Liver (tissue), 9 donors: ENCODE measurements around the gene PDK1. TPM values are rescaled to one million over a fixed set of nuclear protein-coding genes. Genes with fewer than 3 reads are reported as not detected.

Source experiments
- DNase-seq: peaks from one replicate; pipeline ENCODE4 v3.0.0-alpha.2; 2017; ENCODE audit warnings: low spot score
- H3K27ac ChIP-seq, 2 donors: one replicate each; pipeline ENCODE4 v1.7.0; 2013; ENCODE audit warnings: inconsistent platforms in 2 of 2, low read length in 2 of 2, control low read depth in 1 of 2, low read depth in 1 of 2, mild to moderate bottlenecking in 1 of 2
- H3K27me3 ChIP-seq, 4 donors: one replicate each; pipeline versions ENCODE4 v1.6.1 to v1.7.0; 2013; ENCODE audit warnings: low read length in 3 of 4, inconsistent platforms in 1 of 4, mild to moderate bottlenecking in 1 of 4, moderate library complexity in 1 of 4; ENCODE audit not compliant: control insufficient read depth in 4 of 4, insufficient read depth in 4 of 4
- H3K36me3 ChIP-seq, 4 donors: one replicate each; pipeline versions ENCODE4 v1.6.1 to v1.7.0; 2013; ENCODE audit warnings: low read length in 3 of 4, mild to moderate bottlenecking in 3 of 4, low read depth in 1 of 4, moderate library complexity in 1 of 4; ENCODE audit not compliant: control insufficient read depth in 4 of 4, insufficient read depth in 3 of 4
- H3K4me1 ChIP-seq, 4 donors: one replicate each; pipeline versions ENCODE4 v1.6.1 to v1.7.0; 2013; ENCODE audit warnings: low read length in 3 of 4, mild to moderate bottlenecking in 3 of 4, moderate library complexity in 1 of 4; ENCODE audit not compliant: control insufficient read depth in 4 of 4, insufficient read depth in 4 of 4
- H3K4me3 ChIP-seq, 3 donors: one replicate each; pipeline versions ENCODE4 v1.6.1 to v1.7.0; 2013; ENCODE audit warnings: low read length in 3 of 3, control low read depth in 1 of 3, low read depth in 1 of 3, mild to moderate bottlenecking in 1 of 3
- H3K9ac ChIP-seq, 2 donors: one replicate each; pipeline ENCODE4 v1.7.0; 2013; ENCODE audit warnings: low read length in 2 of 2, mild to moderate bottlenecking in 2 of 2, moderate library complexity in 2 of 2, control low read depth in 1 of 2, low read depth in 1 of 2
- H3K9me3 ChIP-seq, 4 donors: one replicate each; pipeline versions ENCODE4 v1.6.1 to v1.7.0; 2013; ENCODE audit warnings: low read length in 3 of 4; ENCODE audit not compliant: control insufficient read depth in 4 of 4
- FOXA1 ChIP-seq: IDR thresholded peaks from 2 replicates; pipeline ENCODE4 v1.6.1; 2016; ENCODE audit warnings: antibody characterized with exemption
- FOXA2 ChIP-seq: IDR thresholded peaks from 2 replicates; pipeline ENCODE4 v1.6.1; 2016; ENCODE audit warnings: antibody characterized with exemption
- GABPA ChIP-seq, 2 donors: IDR thresholded peaks in 1 of 2; conservative IDR thresholded peaks in 1 of 2; 2 replicates each; pipeline ENCODE4 v1.6.1; 2016; ENCODE audit warnings: antibody characterized with exemption in 2 of 2, mild to moderate bottlenecking in 1 of 2, moderate library complexity in 1 of 2
- HNF4A ChIP-seq, 2 donors: conservative IDR thresholded peaks; 2 replicates each; pipeline ENCODE4 v1.6.1; 2016; ENCODE audit warnings: antibody characterized with exemption in 2 of 2, mild to moderate bottlenecking in 2 of 2
- HNF4G ChIP-seq: IDR thresholded peaks from 2 replicates; pipeline ENCODE4 v1.6.1; 2016; ENCODE audit warnings: antibody characterized with exemption
- JUND ChIP-seq, 2 donors: IDR thresholded peaks; 2 replicates each; pipeline ENCODE4 v1.6.1; 2016; ENCODE audit warnings: antibody characterized with exemption in 2 of 2
- NR2F2 ChIP-seq: IDR thresholded peaks from 2 replicates; pipeline ENCODE4 v1.6.1; 2016; ENCODE audit warnings: antibody characterized with exemption
- SP1 ChIP-seq: IDR thresholded peaks from 2 replicates; pipeline ENCODE4 v1.6.1; 2018; ENCODE audit warnings: antibody characterized with exemption, mild to moderate bottlenecking
- TAF1 ChIP-seq: conservative IDR thresholded peaks from 2 replicates; pipeline ENCODE4 v1.6.1; 2016; ENCODE audit warnings: antibody characterized with exemption, mild to moderate bottlenecking
- YY1 ChIP-seq: IDR thresholded peaks from 2 replicates; pipeline ENCODE4 v1.6.1; 2016; ENCODE audit warnings: antibody characterized with exemption, mild to moderate bottlenecking
- WGBS: extraction: QIAGEN DNeasy Blood & Tissue Kit; methylation state at CpG from one replicate; pipeline ENCODE4 v1.1.7; 2013; 5-methylcytosine and 5-hydroxymethylcytosine counted together
- polyA plus RNA-seq, 2 donors: library from polyadenylated mRNA; stranded (reverse) in 1 of 2; unstranded in 1 of 2; fragments of 200-250 nt in 1 of 2; fragments of >200 nt in 1 of 2; fragmentation: Nextera tagmentation in 1 of 2; extraction: Ambion mirVana in 1 of 2; gene quantifications; one replicate each; pipeline versions ENCODE4 v1.2.1 to v1.2.3, GENCODE V29; 2013 to 2015
- total RNA-seq, 2 donors: library from RNA; depleted of rRNA; stranded (reverse); fragments of >200 nt; gene quantifications; one replicate each; pipeline ENCODE4 v1.2.3, GENCODE V29; 2014
- TF ChIP-seq, protein P1 (sequence below): fragments of 150-350 bp; IDR thresholded peaks from 2 replicates; pipeline ENCODE4 v1.5.1; 2017; ENCODE audit warnings: improper control_type of control experiment, low read depth, low read length; ENCODE audit not compliant: missing input control
- TF ChIP-seq, protein P2 (sequence below): IDR thresholded peaks from 2 replicates; pipeline ENCODE4 v1.6.1; 2016; ENCODE audit warnings: antibody characterized with exemption, mild to moderate bottlenecking
- TF ChIP-seq, protein P3 (sequence below): IDR thresholded peaks from 2 replicates; pipeline ENCODE4 v1.6.1; 2016; ENCODE audit warnings: antibody characterized with exemption
- TF ChIP-seq, protein P4 (sequence below): IDR thresholded peaks from 2 replicates; pipeline ENCODE4 v1.6.1; 2016; ENCODE audit warnings: antibody characterized with exemption
- donor health status: healthy.
- donor health status: healthy.
- donor health status: healthy.
- donor health status: healthy.
- donor health status: healthy.

Gene PDK1
- total and polyA plus RNA-seq, 4 donors = 4.7 to 10.9 (median 7.8) TPM

DNA sequence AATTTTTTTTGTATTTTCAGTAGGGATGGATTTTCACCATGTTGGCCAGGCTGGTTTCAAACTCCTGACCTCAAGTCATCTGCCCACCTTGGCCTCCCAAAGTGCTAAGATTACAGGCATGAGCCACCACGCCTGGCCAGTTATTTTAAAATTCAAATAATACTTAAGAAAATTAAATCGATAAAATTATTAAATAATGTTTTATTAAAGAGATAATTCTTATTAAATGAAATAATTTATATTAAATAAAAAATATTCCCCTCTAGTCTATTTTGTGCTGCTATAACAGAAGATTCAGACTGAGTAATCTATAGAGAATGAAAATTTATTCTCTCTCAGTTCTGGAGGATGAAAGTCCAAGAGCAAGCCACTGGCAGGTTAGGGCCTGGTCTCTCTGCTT, 61.2 kb downstream of the PDK1 start:
- DNase-seq = no peak
- H3K27ac ChIP-seq = no peak overlapping the region

DNA sequence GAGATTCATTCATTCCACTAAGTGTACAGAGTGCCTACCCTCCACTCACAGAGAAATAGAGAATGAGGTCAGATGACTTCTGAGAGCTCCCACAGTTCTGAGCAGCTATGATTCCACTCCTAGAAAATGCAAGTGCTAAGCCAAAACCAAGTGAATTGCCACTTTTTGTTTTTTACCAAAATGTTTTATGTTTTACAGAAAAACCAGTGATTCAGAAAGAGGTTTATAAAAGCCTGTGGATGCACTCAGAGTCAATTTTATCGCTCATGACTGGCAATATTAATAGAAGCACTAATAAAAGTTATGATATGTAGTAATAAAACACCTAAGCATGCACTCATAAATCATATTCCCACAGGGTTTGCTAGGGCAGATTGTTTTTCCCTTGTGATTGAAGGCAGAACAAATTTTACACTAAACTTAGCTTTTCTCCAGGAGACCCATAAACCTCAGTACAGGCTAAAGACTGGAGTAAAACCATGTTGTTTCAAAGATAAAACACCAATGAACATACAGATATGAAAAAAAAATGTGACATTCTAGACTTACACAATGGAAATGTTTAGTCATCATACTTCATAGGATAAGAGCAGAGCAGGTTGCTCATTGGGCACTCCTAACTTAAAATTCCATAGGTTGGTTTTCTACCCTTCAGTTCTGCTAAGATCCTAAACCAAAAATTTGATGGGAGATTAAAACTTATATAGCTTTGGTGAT, 67.5 kb downstream of the PDK1 start:
- H3K4me1 ChIP-seq = no peaks in the 10 kb centered on the region
- DNase-seq = no peak
- peaks cover 0 to 3% (median 0%) of the 10 kb centered on the region in 4 donors for H3K9me3 ChIP-seq
- WGBS = 94% methylated on average over 1 of the region's 1 CpG
- no peaks in the 10 kb centered on the region for H3K27me3 ChIP-seq
- no peak overlapping the region for H3K9ac ChIP-seq
- H3K4me3 ChIP-seq = no peak overlapping the region
- H3K36me3 ChIP-seq = no peaks in the 10 kb centered on the region
- TF ChIP-seq, protein P1, sequence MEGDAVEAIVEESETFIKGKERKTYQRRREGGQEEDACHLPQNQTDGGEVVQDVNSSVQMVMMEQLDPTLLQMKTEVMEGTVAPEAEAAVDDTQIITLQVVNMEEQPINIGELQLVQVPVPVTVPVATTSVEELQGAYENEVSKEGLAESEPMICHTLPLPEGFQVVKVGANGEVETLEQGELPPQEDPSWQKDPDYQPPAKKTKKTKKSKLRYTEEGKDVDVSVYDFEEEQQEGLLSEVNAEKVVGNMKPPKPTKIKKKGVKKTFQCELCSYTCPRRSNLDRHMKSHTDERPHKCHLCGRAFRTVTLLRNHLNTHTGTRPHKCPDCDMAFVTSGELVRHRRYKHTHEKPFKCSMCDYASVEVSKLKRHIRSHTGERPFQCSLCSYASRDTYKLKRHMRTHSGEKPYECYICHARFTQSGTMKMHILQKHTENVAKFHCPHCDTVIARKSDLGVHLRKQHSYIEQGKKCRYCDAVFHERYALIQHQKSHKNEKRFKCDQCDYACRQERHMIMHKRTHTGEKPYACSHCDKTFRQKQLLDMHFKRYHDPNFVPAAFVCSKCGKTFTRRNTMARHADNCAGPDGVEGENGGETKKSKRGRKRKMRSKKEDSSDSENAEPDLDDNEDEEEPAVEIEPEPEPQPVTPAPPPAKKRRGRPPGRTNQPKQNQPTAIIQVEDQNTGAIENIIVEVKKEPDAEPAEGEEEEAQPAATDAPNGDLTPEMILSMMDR = no peak
- TF ChIP-seq JUND (IDR thresholded peaks at IDR 0.05) (no peak), YY1 (no peak), FOXA2 (no peak), TAF1 (no peak), NR2F2 (no peak), HNF4G (no peak), FOXA1 (no peak), GABPA (IDR thresholded peaks at IDR 0.05 in 1 of 2, conservative IDR thresholded peaks at IDR 0.05 in 1 of 2) (no peak), HNF4A (conservative IDR thresholded peaks at IDR 0.05) (no peak)
- TF ChIP-seq, protein P2, sequence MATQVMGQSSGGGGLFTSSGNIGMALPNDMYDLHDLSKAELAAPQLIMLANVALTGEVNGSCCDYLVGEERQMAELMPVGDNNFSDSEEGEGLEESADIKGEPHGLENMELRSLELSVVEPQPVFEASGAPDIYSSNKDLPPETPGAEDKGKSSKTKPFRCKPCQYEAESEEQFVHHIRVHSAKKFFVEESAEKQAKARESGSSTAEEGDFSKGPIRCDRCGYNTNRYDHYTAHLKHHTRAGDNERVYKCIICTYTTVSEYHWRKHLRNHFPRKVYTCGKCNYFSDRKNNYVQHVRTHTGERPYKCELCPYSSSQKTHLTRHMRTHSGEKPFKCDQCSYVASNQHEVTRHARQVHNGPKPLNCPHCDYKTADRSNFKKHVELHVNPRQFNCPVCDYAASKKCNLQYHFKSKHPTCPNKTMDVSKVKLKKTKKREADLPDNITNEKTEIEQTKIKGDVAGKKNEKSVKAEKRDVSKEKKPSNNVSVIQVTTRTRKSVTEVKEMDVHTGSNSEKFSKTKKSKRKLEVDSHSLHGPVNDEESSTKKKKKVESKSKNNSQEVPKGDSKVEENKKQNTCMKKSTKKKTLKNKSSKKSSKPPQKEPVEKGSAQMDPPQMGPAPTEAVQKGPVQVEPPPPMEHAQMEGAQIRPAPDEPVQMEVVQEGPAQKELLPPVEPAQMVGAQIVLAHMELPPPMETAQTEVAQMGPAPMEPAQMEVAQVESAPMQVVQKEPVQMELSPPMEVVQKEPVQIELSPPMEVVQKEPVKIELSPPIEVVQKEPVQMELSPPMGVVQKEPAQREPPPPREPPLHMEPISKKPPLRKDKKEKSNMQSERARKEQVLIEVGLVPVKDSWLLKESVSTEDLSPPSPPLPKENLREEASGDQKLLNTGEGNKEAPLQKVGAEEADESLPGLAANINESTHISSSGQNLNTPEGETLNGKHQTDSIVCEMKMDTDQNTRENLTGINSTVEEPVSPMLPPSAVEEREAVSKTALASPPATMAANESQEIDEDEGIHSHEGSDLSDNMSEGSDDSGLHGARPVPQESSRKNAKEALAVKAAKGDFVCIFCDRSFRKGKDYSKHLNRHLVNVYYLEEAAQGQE = no peak
- TF ChIP-seq, protein P3, sequence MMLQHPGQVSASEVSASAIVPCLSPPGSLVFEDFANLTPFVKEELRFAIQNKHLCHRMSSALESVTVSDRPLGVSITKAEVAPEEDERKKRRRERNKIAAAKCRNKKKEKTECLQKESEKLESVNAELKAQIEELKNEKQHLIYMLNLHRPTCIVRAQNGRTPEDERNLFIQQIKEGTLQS = no peak
- TF ChIP-seq, protein P4, sequence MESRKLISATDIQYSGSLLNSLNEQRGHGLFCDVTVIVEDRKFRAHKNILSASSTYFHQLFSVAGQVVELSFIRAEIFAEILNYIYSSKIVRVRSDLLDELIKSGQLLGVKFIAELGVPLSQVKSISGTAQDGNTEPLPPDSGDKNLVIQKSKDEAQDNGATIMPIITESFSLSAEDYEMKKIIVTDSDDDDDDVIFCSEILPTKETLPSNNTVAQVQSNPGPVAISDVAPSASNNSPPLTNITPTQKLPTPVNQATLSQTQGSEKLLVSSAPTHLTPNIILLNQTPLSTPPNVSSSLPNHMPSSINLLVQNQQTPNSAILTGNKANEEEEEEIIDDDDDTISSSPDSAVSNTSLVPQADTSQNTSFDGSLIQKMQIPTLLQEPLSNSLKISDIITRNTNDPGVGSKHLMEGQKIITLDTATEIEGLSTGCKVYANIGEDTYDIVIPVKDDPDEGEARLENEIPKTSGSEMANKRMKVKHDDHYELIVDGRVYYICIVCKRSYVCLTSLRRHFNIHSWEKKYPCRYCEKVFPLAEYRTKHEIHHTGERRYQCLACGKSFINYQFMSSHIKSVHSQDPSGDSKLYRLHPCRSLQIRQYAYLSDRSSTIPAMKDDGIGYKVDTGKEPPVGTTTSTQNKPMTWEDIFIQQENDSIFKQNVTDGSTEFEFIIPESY = no peak
- no peak overlapping the region for H3K27ac ChIP-seq

More for the DNA sequence above, 61.2 kb downstream of the PDK1 start:
- no peaks in the 10 kb centered on the region for H3K27me3 ChIP-seq
- H3K9me3 ChIP-seq = no peaks in the 10 kb centered on the region
- whole genome bisulfite sequencing = 96% methylated on average over 2 of the region's 2 CpGs
- no peak for TF ChIP-seq SP1
- no peak for TF ChIP-seq TAF1
- TF ChIP-seq JUND (IDR thresholded peaks at IDR 0.05) = no peak
- peaks cover 0 to 2% (median 0%) of the 10 kb centered on the region in 4 donors for H3K4me1 ChIP-seq
- no peak overlapping the region for H3K4me3 ChIP-seq
- H3K9ac ChIP-seq = no peak overlapping the region
- H3K36me3 ChIP-seq = no peaks in the 10 kb centered on the region
